K562 (cell line): ENCODE measurements around the gene CSNK2A1. TPM values are rescaled to one million over a fixed set of nuclear protein-coding genes. Genes with fewer than 3 reads are reported as not detected.

Source experiments
- ATAC-seq: fragments of 200-7000 bp; cut with Tn5 transposase; 3 replicates; pipeline ENCODE4 v1.9.1; 2020; ENCODE audit warnings: moderate library complexity
- BruUV-seq: library from RNA; stranded (reverse); fragments of 400-500 nt; replicated peaks from 2 replicates; lab custom pipeline; 2021; lab: Mats Ljungman, UMichigan
- CTCF ChIA-PET: fragments of 300-600 bp; formaldehyde crosslinking; extraction: SDS; loops from one replicate; lab custom pipeline; 2021; ENCODE audit warnings: low intra/inter-chr PET ratio; lab: Yijun Ruan, JAX
- POLR2A ChIA-PET: fragments of 300-600, 350-650 bp; sonication (Branson Sonifier 250); formaldehyde crosslinking; extraction: SDS; loops from one replicate; lab custom pipeline; 2021; ENCODE audit warnings: antibody characterized with exemption, inconsistent platforms; lab: Yijun Ruan, JAX
- DNase-seq, 4 experiments: peaks; one replicate each; pipeline versions ENCODE4 v3.0.0 to v3.0.0-alpha.2; 2011 to 2018; ENCODE audit warnings: low spot score in 3 of 4, mixed read lengths in 3 of 4; ENCODE audit errors: extremely low read depth in 1 of 4
- FAIRE-seq: peaks from 2 replicates; lab custom pipeline; 2011; peaks lifted over from hg19 to GRCh38; lab: Jason Lieb, UNC
- H2AFZ ChIP-seq: 2 replicates; pipeline ENCODE4 v1.6.0; 2011; ENCODE audit warnings: low read depth, low read length, control low read depth, inconsistent platforms
- H3K27ac ChIP-seq: fragments of 200-600 bp; 3 replicates; pipeline ENCODE4 v1.8.0; 2011; ENCODE audit warnings: low read depth, mild to moderate bottlenecking, control low read depth, inconsistent platforms, low read length, moderate library complexity, mixed read lengths; ENCODE audit errors: extremely low read depth
- H3K27me3 ChIP-seq, 2 experiments: fragments of 300-600 bp in 1 of 2; 2 replicates in 1 of 2; 3 replicates in 1 of 2; pipeline versions ENCODE4 v1.6.0 to v1.8.0; 2011; ENCODE audit warnings: inconsistent platforms in 2 of 2, low read length in 2 of 2, mild to moderate bottlenecking in 1 of 2, mixed read lengths in 1 of 2, moderate library complexity in 1 of 2; ENCODE audit not compliant: control insufficient read depth in 2 of 2, insufficient read depth in 2 of 2
- H3K36me3 ChIP-seq: fragments of 300-600 bp; 3 replicates; pipeline ENCODE4 v1.8.0; 2011; ENCODE audit warnings: mild to moderate bottlenecking, low read length, inconsistent platforms; ENCODE audit not compliant: control insufficient read depth, insufficient read depth
- H3K4me1 ChIP-seq, 2 experiments: fragments of 200-600 bp in 1 of 2; replicated peaks in 1 of 2; 2 replicates in 1 of 2; 3 replicates in 1 of 2; pipeline versions ENCODE4 v1.5.1 to v1.8.0; 2011; ENCODE audit warnings: inconsistent platforms in 2 of 2, low read length in 2 of 2, mild to moderate bottlenecking in 1 of 2, mixed read lengths in 1 of 2, moderate library complexity in 1 of 2; ENCODE audit not compliant: control insufficient read depth in 2 of 2, insufficient read depth in 2 of 2
- H3K4me2 ChIP-seq: 2 replicates; pipeline ENCODE4 v1.6.1; 2011; ENCODE audit warnings: low read length, control low read depth, inconsistent platforms, mixed read lengths; ENCODE audit not compliant: insufficient read depth
- H3K4me3 ChIP-seq: fragments of 200-600 bp; sonication (generic), shearing (Covaris generic); 2 replicates; pipeline ENCODE4 v1.5.1; 2016; ENCODE audit warnings: control low read depth, inconsistent platforms
- H3K79me2 ChIP-seq: fragments of 200-600 bp; 3 replicates; pipeline ENCODE4 v1.8.0; 2011; ENCODE audit warnings: low read length, inconsistent platforms; ENCODE audit not compliant: control insufficient read depth, insufficient read depth
- H3K9ac ChIP-seq, 2 experiments: 2 replicates each; pipeline versions ENCODE4 v1.6.0 to v1.6.1; 2011; ENCODE audit warnings: low read depth in 2 of 2, low read length in 2 of 2, control low read depth in 1 of 2, inconsistent platforms in 1 of 2, mild to moderate bottlenecking in 1 of 2, mixed read lengths in 1 of 2; ENCODE audit not compliant: insufficient read depth in 1 of 2
- H3K9me1 ChIP-seq: one replicate; pipeline ENCODE4 v1.6.0; 2011; ENCODE audit warnings: inconsistent platforms, mild to moderate bottlenecking, low read length, moderate library complexity; ENCODE audit not compliant: control insufficient read depth, insufficient read depth
- H3K9me3 ChIP-seq: replicated peaks from 2 replicates; pipeline ENCODE4 v1.5.1; 2011; ENCODE audit warnings: low read depth, low read length, inconsistent platforms; ENCODE audit not compliant: control insufficient read depth, insufficient read depth
- H4K20me1 ChIP-seq: replicated peaks from 2 replicates; pipeline ENCODE4 v1.6.1; 2011; ENCODE audit warnings: low read length, inconsistent platforms, mixed read lengths; ENCODE audit not compliant: control insufficient read depth, insufficient read depth
- PHB2 ChIP-seq: fragments of 450-650 bp; IDR thresholded peaks from 2 replicates; pipeline ENCODE4 v1.6.1; 2017; ENCODE audit warnings: low read depth
- PHF21A ChIP-seq: fragments of 450-650 bp; IDR thresholded peaks from 2 replicates; pipeline ENCODE4 v1.6.1; 2017; ENCODE audit warnings: low read depth, borderline replicate concordance
- PRMT5 ChIP-seq: sonication (generic); formaldehyde crosslinking; IDR thresholded peaks from 2 replicates; pipeline ENCODE4 v1.5.0; 2020; ENCODE audit warnings: missing genetic modification reagents
- SOX6 ChIP-seq: fragments of 450-650 bp; IDR thresholded peaks from 2 replicates; pipeline ENCODE4 v1.6.1; 2014; ENCODE audit warnings: mild to moderate bottlenecking
- ZBTB9 ChIP-seq: fragments of 450-650 bp; formaldehyde crosslinking; IDR thresholded peaks from 2 replicates; pipeline ENCODE4 v1.4.0; 2020; ENCODE audit warnings: mild to moderate bottlenecking, moderate library complexity
- WGBS: fragments of 100-300 bp; shearing (Covaris generic); methylation state at CpG from one replicate; pipeline ENCODE4 v1.1.6; 2016; ENCODE audit warnings: low coverage, mixed read lengths; ENCODE audit not compliant: insufficient coverage; ENCODE audit errors: missing lambda C conversion rate; 5-methylcytosine and 5-hydroxymethylcytosine counted together
- in situ Hi-C: fragments of 300-500 bp; cut with MboI; formaldehyde crosslinking; loops from 4 replicates; pipeline ENCODE4 v1.15.0; 2018; ENCODE audit warnings: inconsistent platforms, mixed read lengths
- intact Hi-C: fragments of 100-400 bp; cut with micrococcal nuclease; formaldehyde crosslinking; loops from 2 replicates; pipeline ENCODE4 v1.14.2; 2022
- polyA plus RNA-seq, 8 experiments: library from polyadenylated mRNA; depleted of rRNA in 4 of 8; stranded (reverse) in 5 of 8; unstranded in 3 of 8; fragments of >200 nt; fragmentation: Nextera tagmentation in 2 of 8; fragmentation: Illumina TruSeq in 1 of 8; extraction: Ambion mirVana in 2 of 8; extraction: Trizol in 1 of 8; gene quantifications; 2 replicates each; pipeline versions ENCODE4 v1.2.1 to v1.2.3, GENCODE V29; 2011 to 2014; ENCODE audit warnings: inconsistent platforms in 1 of 8, missing spikeins in 1 of 8
- total RNA-seq, 7 experiments: library from RNA; depleted of rRNA in 6 of 7; stranded (reverse); fragments of >200 nt in 6 of 7; fragmentation: Illumina TruSeq in 2 of 7; extraction: Trizol in 2 of 7; gene quantifications; 2 replicates each; pipeline versions ENCODE4 v1.2.1 to v1.2.3, GENCODE V29; 2011 to 2021; ENCODE audit warnings: low replicate concordance in 1 of 7

CSNK2A1 gene
- total and polyA plus RNA-seq, 9 of the 15 experiments (the other 6 are each of a cell fraction or from before 2014, with no cell fraction given), result 71.0 to 251 (median 103) TPM

GRCh38 chr20:507761-508332, 35.7 kb downstream of the CSNK2A1 start (continued):
- TF ChIP-seq PHF21A (no peak), PRMT5 (CRISPR knock-in tag) (no peak)

- H3K4me3 ChIP-seq, result no peak overlapping the region
- intact Hi-C loops (no loop called here), in situ Hi-C loops (no loop called here)
- H4K20me1 ChIP-seq, result no peaks in the 10 kb centered on the region; the same call in 1 of the 2 replicates
- H3K4me2 ChIP-seq, result no peak overlapping the region
- no peak overlapping the region for H3K9ac ChIP-seq
- 89% methylated on average over 5 of the region's 7 CpGs for WGBS
- H3K9me3 ChIP-seq, result no peaks in the 10 kb centered on the region
- no peak overlapping the region for H2AFZ ChIP-seq
- CTCF ChIA-PET, result no interaction called here
- H3K27me3 ChIP-seq, result no peaks in the 10 kb centered on the region
- TF ChIP-seq ZBTB9 (CRISPR knock-in tag), result no peak
- no peak for TF ChIP-seq SOX6
- TF ChIP-seq PHB2, result no peak
- peaks cover 58% of the 10 kb centered on the region for H3K79me2 ChIP-seq
- BruUV-seq, result no TSS peak
- peaks cover 75% of the 10 kb centered on the region for H3K36me3 ChIP-seq
- FAIRE-seq (no peak), DNase-seq (no peak), ATAC-seq (no peak)
- no peaks in the 10 kb centered on the region for H3K9me1 ChIP-seq
- H3K27ac ChIP-seq, result no peak overlapping the region
- POLR2A ChIA-PET, result no interaction called here
- H3K4me1 ChIP-seq, result peaks cover 0 to under 1% of the 10 kb centered on the region in 2 experiments; a peak in 2 of 5 replicates
These were observed 36.4 kb downstream of the CSNK2A1 start for GRCh38 chr20:507006-507758.
